A673 (cell line): Measurements from ENCODE around the gene FRS2. TPM values are rescaled to one million over a fixed set of nuclear protein-coding genes. Genes with fewer than 3 reads are reported as not detected.
A peak's percentile ranks its signal among the peaks of the same experiment; 100 is the strongest.

ENCODE experiments used
- BruUV-seq: library from RNA; stranded (reverse); fragments of 400-500 nt; replicated peaks from 2 replicates; lab custom pipeline; 2021; lab: Mats Ljungman, UMichigan
- CTCF ChIA-PET: fragments of 300-600 bp; sonication (Branson Sonifier 250); formaldehyde crosslinking; loops from one replicate; lab custom pipeline; 2022; ENCODE audit warnings: antibody characterized with exemption; lab: Charles Lee
- POLR2A ChIA-PET: fragments of 300-600 bp; sonication (Branson Sonifier 250); formaldehyde crosslinking; loops from one replicate; lab custom pipeline; 2022; ENCODE audit warnings: antibody characterized with exemption; ENCODE audit not compliant: low non-redundant PET; lab: Charles Lee
- DNase-seq: peaks from one replicate; pipeline ENCODE4 v3.0.0-alpha.2; 2015; ENCODE audit warnings: low spot score
- H3K27ac ChIP-seq: fragments of 200-600 bp; sonication (generic); 2 replicates; pipeline ENCODE4 v1.5.1; 2016; ENCODE audit warnings: mixed run types, low read depth, mild to moderate bottlenecking, mixed read lengths, antibody characterized with exemption, low read length; ENCODE audit not compliant: poor library complexity, severe bottlenecking
- H3K27me3 ChIP-seq: fragments of 200-600 bp; sonication (generic); replicated peaks from 2 replicates; pipeline ENCODE4 v1.6.1; 2017; ENCODE audit warnings: mixed run types, low read depth, mild to moderate bottlenecking, mixed read lengths, antibody characterized with exemption, low read length; ENCODE audit not compliant: insufficient read depth, poor library complexity
- H3K36me3 ChIP-seq: fragments of 200-600 bp; sonication (generic); 2 replicates; pipeline ENCODE4 v1.6.1; 2016; ENCODE audit warnings: mixed run types, mild to moderate bottlenecking, mixed read lengths, antibody characterized with exemption, low read length; ENCODE audit not compliant: insufficient read depth, poor library complexity, severe bottlenecking
- H3K4me1 ChIP-seq: fragments of 200-600 bp; sonication (generic); 2 replicates; pipeline ENCODE4 v1.6.1; 2017; ENCODE audit warnings: mixed run types, mild to moderate bottlenecking, mixed read lengths, antibody characterized with exemption, low read length; ENCODE audit not compliant: insufficient read depth, poor library complexity, severe bottlenecking
- H3K4me3 ChIP-seq: fragments of 200-600 bp; sonication (generic); 2 replicates; pipeline ENCODE4 v1.5.1; 2016; ENCODE audit warnings: low read depth, mixed run types, mild to moderate bottlenecking, mixed read lengths, low read length; ENCODE audit not compliant: poor library complexity, severe bottlenecking
- H3K9me3 ChIP-seq: fragments of 200-600 bp; sonication (generic); 2 replicates; pipeline ENCODE4 v1.6.1; 2016; ENCODE audit warnings: mixed run types, low read depth, mild to moderate bottlenecking, mixed read lengths, antibody characterized with exemption, low read length; ENCODE audit not compliant: poor library complexity, severe bottlenecking
- CTCF ChIP-seq: fragments of 300-800, 200-600 bp; sonication (generic); conservative IDR thresholded peaks from 2 replicates; pipeline ENCODE4 v1.5.1; 2017; ENCODE audit warnings: low read depth, mild to moderate bottlenecking, antibody characterized with exemption, low read length, moderate library complexity, mixed read lengths
- EZH2 ChIP-seq: fragments of 200-600 bp; sonication (generic); IDR thresholded peaks from 2 replicates; pipeline ENCODE4 v1.6.1; 2017; ENCODE audit warnings: borderline replicate concordance, low read depth, mild to moderate bottlenecking, mixed read lengths, antibody characterized with exemption, low read length; ENCODE audit not compliant: poor library complexity, severe bottlenecking
- intact Hi-C: fragments of 100-400 bp; cut with micrococcal nuclease; formaldehyde crosslinking; loops from one replicate; pipeline ENCODE4 v1.10.0; 2022; ENCODE audit not compliant: unreplicated experiment
- total RNA-seq: library from RNA; stranded (reverse); gene quantifications from 2 replicates; pipeline ENCODE4 v1.2.3, GENCODE V29; 2021

FRS2 gene
- total RNA-seq, 1 experiment from 2014 or later: 34.5 TPM

- Histone ChIP-seq H3K27me3 (no peaks in the 10 kb centered on the region), H3K4me3 (peak within 1 kb of the TSS; percentile 89), H3K27ac (peak within 1 kb of the TSS; percentile 97), H3K36me3 (peaks cover 44% of the 10 kb centered on the region), H3K4me1 (peaks cover 10% of the 10 kb centered on the region), H3K9me3 (no peaks in the 10 kb centered on the region)
- POLR2A ChIA-PET: no interaction called here
- peak; percentile 98 for DNase-seq
- CTCF ChIA-PET: no interaction called here
- no peak for TF ChIP-seq EZH2
- 0 out of 2 replicates have a peak, but pooled peaks have one; percentile 29 for TF ChIP-seq CTCF
- intact Hi-C loops: no loop called here
- TSS peak; percentile 100 for BruUV-seq
Measured at GRCh38 chr12:69585189-69586062, 115.2 kb downstream of the FRS2 start, which contains the start of gene CCT2. CCT2 (plus strand) TSS chr12:69585459; CDS start chr12:69585522, 63 bp downstream.

GRCh38 chr12:69588527-69588926 lies 118.3 kb downstream of the FRS2 start:
- H3K27ac ChIP-seq: no peak overlapping the region
- peaks cover 75% of the 10 kb centered on the region for H3K36me3 ChIP-seq
- TF ChIP-seq EZH2 (no peak), CTCF (no peak)
- BruUV-seq: no TSS peak
- intact Hi-C loops: no loop called here
- H3K9me3 ChIP-seq: no peaks in the 10 kb centered on the region
- DNase-seq: no peak
- ChIA-PET POLR2A (interaction anchor here (0.7 kb wide), 1 partner anchor 18 kb away, joined by 3 read pairs; no protein-coding TSS in a partner anchor), CTCF (no interaction called here)
- peaks cover 10% of the 10 kb centered on the region for H3K4me1 ChIP-seq
- H3K27me3 ChIP-seq: no peaks in the 10 kb centered on the region
- no peak overlapping the region for H3K4me3 ChIP-seq

- peaks cover 80% of the 10 kb centered on the region for H3K36me3 ChIP-seq
- peaks cover 10% of the 10 kb centered on the region for H3K4me1 ChIP-seq
- no peaks in the 10 kb centered on the region for H3K27me3 ChIP-seq
- intact Hi-C loops: no loop called here
- TF ChIP-seq EZH2 (no peak), CTCF (no peak)
- no TSS peak for BruUV-seq
- H3K27ac ChIP-seq: no peak overlapping the region
- ChIA-PET CTCF (interaction anchor here (0.6 kb wide), 1 partner anchor 38 kb away, joined by 3 read pairs; no protein-coding TSS in a partner anchor), POLR2A (interaction anchor here (0.7 kb wide), 1 partner anchor 18 kb away, joined by 3 read pairs; no protein-coding TSS in a partner anchor)
- H3K9me3 ChIP-seq: no peaks in the 10 kb centered on the region
- H3K4me3 ChIP-seq: no peak overlapping the region
- DNase-seq: no peak
Measured at GRCh38 chr12:69589082-69589481, 118.9 kb downstream of the FRS2 start.
